ENCODE data around the gene CALCOCO2. TPM values are rescaled to one million over a fixed set of nuclear protein-coding genes. Genes with fewer than 3 reads are reported as not detected.

The CALCOCO2 gene
- total and polyA plus RNA-seq, 4 donors = 23.0 to 64.9 (median 44.0) TPM

- peak; percentile 51 for DNase-seq (ENCODE audit: low spot score)
- Histone ChIP-seq H3K4me3 (ENCODE audit: low read depth in 1 of 3, low read length in 3 of 3) (no peak overlapping the region), H3K36me3 (ENCODE audit: control insufficient read depth in 4 of 4, insufficient read depth in 3 of 4, low read depth in 1 of 4, low read length in 3 of 4) (no peaks in the 10 kb centered on the region), H3K27me3 (ENCODE audit: control insufficient read depth in 4 of 4, insufficient read depth in 4 of 4, low read length in 3 of 4) (no peaks in the 10 kb centered on the region), H3K9me3 (ENCODE audit: control insufficient read depth in 4 of 4, low read length in 3 of 4) (no peaks in the 10 kb centered on the region), H3K9ac (ENCODE audit: low read depth in 1 of 2, low read length in 2 of 2) (no peak overlapping the region), H3K4me1 (ENCODE audit: control insufficient read depth in 4 of 4, insufficient read depth in 4 of 4, low read length in 3 of 4) (no peaks in the 10 kb centered on the region), H3K27ac (ENCODE audit: low read depth in 1 of 2, low read length in 2 of 2) (no peak overlapping the region)
- WGBS = 21% methylated on average over 12 of the region's 12 CpGs
- TF ChIP-seq NR2F2 (IDR thresholded peaks at IDR 0.05) = no peak
- peak; percentile 99 to 100 for TF ChIP-seq RAD21 (IDR thresholded peaks at IDR 0.05)
- no peak for TF ChIP-seq JUND (IDR thresholded peaks at IDR 0.05)
- TF ChIP-seq CTCF (IDR thresholded peaks at IDR 0.05; ENCODE audit: low read depth, low read length, missing input control) = peak; percentile 98
These were observed 48.4 kb downstream of the CALCOCO2 start for GRCh38 chr17:48878920-48879898.

- Histone ChIP-seq H3K27me3 (ENCODE audit: control insufficient read depth in 4 of 4, insufficient read depth in 4 of 4, low read length in 3 of 4) (no peaks in the 10 kb centered on the region), H3K9ac (ENCODE audit: low read depth in 1 of 2, low read length in 2 of 2) (no peak overlapping the region), H3K4me1 (ENCODE audit: control insufficient read depth in 4 of 4, insufficient read depth in 4 of 4, low read length in 3 of 4) (peaks cover 0 to 4% (median 1%) of the 10 kb centered on the region in 4 donors), H3K36me3 (ENCODE audit: control insufficient read depth in 4 of 4, insufficient read depth in 3 of 4, low read depth in 1 of 4, low read length in 3 of 4) (no peaks in the 10 kb centered on the region), H3K9me3 (ENCODE audit: control insufficient read depth in 4 of 4, low read length in 3 of 4) (no peaks in the 10 kb centered on the region), H3K27ac (ENCODE audit: low read depth in 1 of 2, low read length in 2 of 2) (no peak overlapping the region), H3K4me3 (ENCODE audit: low read depth in 1 of 3, low read length in 3 of 3) (no peak overlapping the region)
- WGBS = 91% methylated on average over 2 of the region's 2 CpGs
- DNase-seq (ENCODE audit: low spot score) = no peak
- TF ChIP-seq CTCF (IDR thresholded peaks at IDR 0.05; ENCODE audit: low read depth, low read length, missing input control) (no peak), MAX (IDR thresholded peaks at IDR 0.05) (no peak), NR2F2 (IDR thresholded peaks at IDR 0.05) (no peak), HNF4A (conservative IDR thresholded peaks at IDR 0.05) (no peak), YY1 (IDR thresholded peaks at IDR 0.05) (no peak), FOXA1 (IDR thresholded peaks at IDR 0.05) (no peak), JUND (IDR thresholded peaks at IDR 0.05) (no peak), GABPA (IDR thresholded peaks at IDR 0.05 in 1 of 2, conservative IDR thresholded peaks at IDR 0.05 in 1 of 2) (no peak), SP1 (IDR thresholded peaks at IDR 0.05) (no peak), RXRA (IDR thresholded peaks at IDR 0.05) (no peak), REST (IDR thresholded peaks at IDR 0.05) (no peak), EGR1 (IDR thresholded peaks at IDR 0.05; ENCODE audit: low read depth in 2 of 2) (no peak), TAF1 (conservative IDR thresholded peaks at IDR 0.05) (no peak), RAD21 (IDR thresholded peaks at IDR 0.05) (no peak), ATF3 (IDR thresholded peaks at IDR 0.05) (no peak), ZBTB33 (IDR thresholded peaks at IDR 0.05) (no peak)
These were observed 51.4 kb downstream of the CALCOCO2 start for GRCh38 chr17:48882272-48882671.

Measured in liver (tissue), 9 donors.